GM13977 (cell line): ENCODE measurements around the gene PHLDB1.
"Not testable (repeated sequence)": the region's sequence is repeated elsewhere in the genome, so short reads cannot be mapped to it uniquely, and the experiment has no call there.

Source experiments
- DNase-seq: peaks from one replicate; pipeline ENCODE4 v3.0.0; 2012; ENCODE audit warnings: low spot score
- CTCF ChIP-seq: IDR thresholded peaks from 2 replicates; pipeline ENCODE4 v1.5.1; 2012; ENCODE audit warnings: mild to moderate bottlenecking, control low read depth; ENCODE audit not compliant: insufficient read depth; ENCODE audit errors: extremely low read depth, missing control alignments
- in situ Hi-C: fragments of 300-500 bp; cut with MboI; formaldehyde crosslinking; loops from one replicate; pipeline ENCODE4 v1.12.0; 2022; ENCODE audit warnings: low sequenced_read_pairs, low pct_unique_long_range_greater_than_20kb, mixed read lengths, inconsistent platforms; ENCODE audit not compliant: unreplicated experiment

Gene PHLDB1

GRCh38 chr11:118572981-118573550 is 34.3 kb upstream of the PHLDB1 start:
- no peak for TF ChIP-seq CTCF
- in situ Hi-C loops = no loop called here
- peak; percentile 33 for DNase-seq

GRCh38 chr11:118574636-118575035 is 32.8 kb upstream of the PHLDB1 start:
- no peak for TF ChIP-seq CTCF
- in situ Hi-C loops = no loop called here
- DNase-seq = no peak

GRCh38 chr11:118577995-118578394 is 29.4 kb upstream of the PHLDB1 start:
- in situ Hi-C loops, DNase-seq: not testable (repeated sequence)

- in situ Hi-C loops = no loop called here
These were observed 26.4 kb upstream of the PHLDB1 start for GRCh38 chr11:118581057-118581456.

GRCh38 chr11:118587952-118588351 is 19.5 kb upstream of the PHLDB1 start:
- in situ Hi-C loops = no loop called here
- no peak for DNase-seq
- no peak for TF ChIP-seq CTCF

More at GRCh38 chr11:118581057-118581456, 26.4 kb upstream of the PHLDB1 start:
- no peak for TF ChIP-seq CTCF
- no peak for DNase-seq

GRCh38 chr11:118592616-118593367 is 14.6 kb upstream of the PHLDB1 start:
- TF ChIP-seq CTCF = no peak
- in situ Hi-C loops = no loop called here
- DNase-seq = no peak

- peak; percentile 45 for TF ChIP-seq CTCF
- in situ Hi-C loops = not testable (repeated sequence)
- DNase-seq = peak; percentile 53
These were observed 12.4 kb upstream of the PHLDB1 start for GRCh38 chr11:118594984-118595383.
